Transverse colon (tissue), 4 donors: ENCODE measurements around the gene MBD2. TPM values are rescaled to one million over a fixed set of nuclear protein-coding genes. Genes with fewer than 3 reads are reported as not detected.

Experiments
- DNase-seq: peaks from one replicate; pipeline ENCODE4 v3.0.0-alpha.2; 2019
- H3K27ac ChIP-seq, 4 donors: fragments of 200-600 bp; sonication (generic); 2 replicates each; pipeline ENCODE4 v1.5.1; 2016 to 2018; ENCODE audit warnings: inconsistent platforms in 4 of 4
- H3K27me3 ChIP-seq: fragments of 200-600 bp; sonication (generic); 2 replicates; pipeline ENCODE4 v1.5.1; 2017; ENCODE audit warnings: inconsistent platforms
- H3K36me3 ChIP-seq, 4 donors: fragments of 200-600 bp; sonication (generic); 2 replicates each; pipeline ENCODE4 v1.5.1; 2017 to 2019; ENCODE audit warnings: inconsistent platforms in 4 of 4
- H3K4me1 ChIP-seq, 4 donors: fragments of 200-600 bp; sonication (generic); 2 replicates each; pipeline ENCODE4 v1.5.1; 2017 to 2020; ENCODE audit warnings: inconsistent platforms in 4 of 4
- H3K4me3 ChIP-seq, 4 donors: fragments of 200-600 bp; sonication (generic); 1 replicate in 1 of 4; 2 replicates in 3 of 4; pipeline versions ENCODE4 v1.5.1 to v1.6.1; 2017 to 2019; ENCODE audit warnings: inconsistent platforms in 4 of 4
- H3K9me3 ChIP-seq, 2 donors: fragments of 200-600 bp; sonication (generic); 2 replicates each; pipeline ENCODE4 v1.5.1; 2017 to 2019; ENCODE audit warnings: inconsistent platforms in 2 of 2
- CTCF ChIP-seq, 5 experiments: fragments of 200-600 bp in 3 of 5; fragments of 450-650 bp in 2 of 5; sonication (generic) in 3 of 5; IDR thresholded peaks; 1 replicate in 2 of 5; 2 replicates in 3 of 5; pipeline ENCODE4 v1.5.1; 2016 to 2017; ENCODE audit warnings: antibody characterized with exemption in 5 of 5, inconsistent platforms in 3 of 5, mild to moderate bottlenecking in 2 of 5, moderate library complexity in 1 of 5
- EP300 ChIP-seq: sonication (generic); formaldehyde crosslinking; IDR thresholded peaks from one replicate; pipeline ENCODE4 v1.6.1; 2017; ENCODE audit warnings: antibody characterized with exemption, low read depth
- POLR2A ChIP-seq: fragments of 450-650 bp; IDR thresholded peaks from one replicate; pipeline ENCODE4 v1.6.1; 2016; ENCODE audit warnings: antibody characterized with exemption, mild to moderate bottlenecking, moderate library complexity
- POLR2AphosphoS5 ChIP-seq, 3 donors: sonication (generic); formaldehyde crosslinking; IDR thresholded peaks; one replicate each; pipeline ENCODE4 v1.6.1; 2016; ENCODE audit warnings: antibody characterized with exemption in 3 of 3
- WGBS, 2 donors: methylation state at CpG; one replicate each; pipeline ENCODE4 v1.1.5; 2018; ENCODE audit warnings: low coverage in 1 of 2; 5-methylcytosine and 5-hydroxymethylcytosine counted together
- in situ Hi-C, 4 donors: fragments of 200-750 bp; cut with MboI; loops; one replicate each; pipeline versions ENCODE4 v1.15.0 to v1.15.1; 2017; ENCODE audit warnings: low sequenced_read_pairs in 3 of 4, low pct_ligation_motif_present in 1 of 4, low pct_unique_long_range_greater_than_20kb in 1 of 4
- intact Hi-C: fragments of 100-400 bp; cut with DNase I; formaldehyde crosslinking; loops from one replicate; pipeline ENCODE4 v1.15.1; 2023; ENCODE audit warnings: low total_unique reads
- total RNA-seq, 4 donors: library from RNA; depleted of rRNA; stranded (reverse); fragments of >200 nt; gene quantifications; one replicate each; pipeline ENCODE4 v1.1.0, GENCODE V29; 2016

MBD2 gene
- total RNA-seq, 4 donors from 2014 or later = 26.9 to 62.1 (median 35.9) TPM

DNA sequence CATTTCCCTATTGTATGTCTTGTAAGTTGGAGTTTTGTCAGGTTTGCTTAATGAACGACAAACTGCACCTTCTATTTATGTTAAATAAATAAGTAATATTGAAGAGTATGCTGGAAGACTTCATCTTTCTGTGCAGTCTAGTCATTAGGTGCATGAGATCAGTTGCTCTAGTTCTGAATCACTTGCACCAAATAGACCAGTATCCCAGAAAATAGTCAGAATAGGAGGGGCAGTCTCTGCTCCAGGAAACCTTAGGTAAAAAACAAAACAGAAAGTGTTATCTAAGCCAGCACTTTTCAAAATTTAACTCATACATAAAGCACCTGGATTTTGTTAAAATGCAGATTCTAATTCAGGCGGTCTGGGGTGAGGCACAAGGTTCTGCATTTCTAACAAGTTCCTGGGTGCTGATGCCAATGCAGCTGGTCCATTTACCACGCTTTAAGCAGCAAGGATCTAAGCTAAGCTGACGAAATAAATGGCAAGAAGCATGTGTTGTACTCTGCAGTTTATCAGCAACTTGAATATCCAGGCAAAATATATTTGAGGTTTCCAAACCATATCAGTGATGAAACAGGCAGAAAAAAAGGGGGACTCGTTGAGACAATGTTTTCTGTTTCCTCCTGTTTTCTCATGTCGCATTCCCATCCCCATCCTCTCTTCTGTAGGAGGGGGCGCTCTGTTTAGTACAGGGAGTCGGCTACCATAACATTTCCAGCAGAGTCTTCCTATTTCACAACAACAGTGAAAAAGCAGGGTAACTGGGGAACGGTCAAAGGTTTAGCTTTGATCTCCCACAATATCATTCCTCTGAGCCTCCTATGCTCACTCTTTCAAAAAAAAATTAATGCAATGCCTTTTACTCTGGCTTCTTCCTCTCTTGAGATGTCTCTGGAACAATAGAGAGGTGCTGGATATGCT lies 106.4 kb downstream of the MBD2 start:
- Histone ChIP-seq H3K27me3 (no peaks in the 10 kb centered on the region), H3K4me1 (peaks cover 0 to 4% (median 0%) of the 10 kb centered on the region in 4 donors), H3K27ac (no peak overlapping the region), H3K36me3 (no peaks in the 10 kb centered on the region), H3K4me3 (no peak overlapping the region), H3K9me3 (no peaks in the 10 kb centered on the region)
- no peak for TF ChIP-seq POLR2A
- no peak for TF ChIP-seq EP300
- DNase-seq = no peak
- WGBS, 2 donors = 77 to 79% methylated on average over 9 of the region's 9 CpGs
- in situ Hi-C loops = loop anchor here in 3 of 4 donors (5.0 to 25.0 kb wide), 3 partner anchors 423 to 556 kb away; no protein-coding TSS in a partner anchor
- intact Hi-C loops = no loop called here

DNA sequence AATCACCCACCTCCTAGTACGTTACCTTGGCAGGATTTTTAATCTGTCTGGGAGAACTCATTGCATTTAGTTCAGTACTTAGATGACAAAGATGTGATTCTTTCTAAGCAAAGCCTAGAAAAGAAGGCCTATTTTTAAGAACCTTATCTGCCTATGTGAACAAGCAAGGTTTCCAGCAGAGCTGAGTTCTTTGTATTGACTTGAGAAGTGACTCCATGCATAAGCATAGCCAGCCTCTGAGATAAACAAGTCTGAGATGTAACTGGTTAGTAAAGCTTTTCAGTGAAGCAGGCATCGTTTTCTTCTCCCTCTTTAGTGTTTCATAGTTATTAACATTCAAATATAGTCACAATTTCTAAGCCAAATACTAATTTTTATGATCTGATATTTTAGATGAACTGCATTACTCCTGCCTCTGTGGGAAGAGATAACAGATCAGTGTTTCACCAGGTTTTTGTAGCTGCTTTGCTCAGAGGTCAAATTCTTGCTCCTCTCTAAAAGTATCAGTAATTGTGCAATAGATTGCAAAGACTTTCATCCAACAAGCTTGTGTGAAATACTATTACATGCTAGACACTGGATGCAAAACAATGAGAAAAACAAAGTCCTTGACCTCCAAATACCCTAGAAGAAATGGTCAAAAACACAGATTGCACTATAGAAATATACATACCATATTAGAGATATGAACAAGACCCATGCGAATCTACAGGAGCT lies 107.8 kb downstream of the MBD2 start:
- intact Hi-C loops = no loop called here

GRCh38 chr18:54112356-54112755 lies 112.1 kb downstream of the MBD2 start:
- WGBS, 2 donors = 60 to 89% methylated on average over 1 of the region's 1 CpG
- H3K27me3 ChIP-seq = no peaks in the 10 kb centered on the region
- H3K4me3 ChIP-seq = no peak overlapping the region
- no peaks in the 10 kb centered on the region for H3K9me3 ChIP-seq
- no peaks in the 10 kb centered on the region for H3K4me1 ChIP-seq
- TF ChIP-seq POLR2A = no peak
- no peak for TF ChIP-seq EP300
- no peak for TF ChIP-seq CTCF (IDR thresholded peaks at IDR 0.05)
- no peak for TF ChIP-seq POLR2AphosphoS5 (IDR thresholded peaks at IDR 0.05)
- no peaks in the 10 kb centered on the region for H3K36me3 ChIP-seq
- intact Hi-C loops = loop anchor here (2.0 kb wide), 1 partner anchor 30 kb away; no protein-coding TSS in a partner anchor
- DNase-seq = no peak
- H3K27ac ChIP-seq = no peak overlapping the region
- in situ Hi-C loops = loop anchor here in 3 of 4 donors (10.0 to 25.0 kb wide), 2 partner anchors 418 to 550 kb away; no protein-coding TSS in a partner anchor

More for the DNA sequence above, 107.8 kb downstream of the MBD2 start:
- in situ Hi-C loops = loop anchor here in 3 of 4 donors (5.0 to 25.0 kb wide), 3 partner anchors 422 to 554 kb away; no protein-coding TSS in a partner anchor
- H3K27me3 ChIP-seq = no peaks in the 10 kb centered on the region
- 84 to 90% methylated on average over 3 of the region's 3 CpGs for WGBS, 2 donors
- no peak overlapping the region for H3K4me3 ChIP-seq
- DNase-seq = no peak
- TF ChIP-seq POLR2AphosphoS5 (IDR thresholded peaks at IDR 0.05) (no peak), CTCF (IDR thresholded peaks at IDR 0.05) (no peak), EP300 (no peak), POLR2A (no peak)
- H3K9me3 ChIP-seq = no peaks in the 10 kb centered on the region
- peaks cover 0 to 4% (median 0%) of the 10 kb centered on the region in 4 donors for H3K4me1 ChIP-seq
- H3K36me3 ChIP-seq = no peaks in the 10 kb centered on the region
- no peak overlapping the region for H3K27ac ChIP-seq

GRCh38 chr18:54109131-54109683 lies 115.3 kb downstream of the MBD2 start:
- DNase-seq = no peak
- TF ChIP-seq CTCF (IDR thresholded peaks at IDR 0.05) (no peak), EP300 (no peak), POLR2AphosphoS5 (IDR thresholded peaks at IDR 0.05) (no peak), POLR2A (no peak)
- in situ Hi-C loops (loop anchor here in 2 of 4 donors (25.0 kb wide), 1 partner anchor 547 kb away; no protein-coding TSS in a partner anchor), intact Hi-C loops (no loop called here)
- Histone ChIP-seq H3K27ac (no peak overlapping the region), H3K9me3 (no peaks in the 10 kb centered on the region), H3K36me3 (no peaks in the 10 kb centered on the region), H3K4me1 (no peaks in the 10 kb centered on the region), H3K4me3 (no peak overlapping the region), H3K27me3 (no peaks in the 10 kb centered on the region)
- 84 to 92% methylated on average over 3 of the region's 3 CpGs for WGBS, 2 donors
